ENCODE measurements around the gene MUC13.

The MUC13 gene

DNA sequence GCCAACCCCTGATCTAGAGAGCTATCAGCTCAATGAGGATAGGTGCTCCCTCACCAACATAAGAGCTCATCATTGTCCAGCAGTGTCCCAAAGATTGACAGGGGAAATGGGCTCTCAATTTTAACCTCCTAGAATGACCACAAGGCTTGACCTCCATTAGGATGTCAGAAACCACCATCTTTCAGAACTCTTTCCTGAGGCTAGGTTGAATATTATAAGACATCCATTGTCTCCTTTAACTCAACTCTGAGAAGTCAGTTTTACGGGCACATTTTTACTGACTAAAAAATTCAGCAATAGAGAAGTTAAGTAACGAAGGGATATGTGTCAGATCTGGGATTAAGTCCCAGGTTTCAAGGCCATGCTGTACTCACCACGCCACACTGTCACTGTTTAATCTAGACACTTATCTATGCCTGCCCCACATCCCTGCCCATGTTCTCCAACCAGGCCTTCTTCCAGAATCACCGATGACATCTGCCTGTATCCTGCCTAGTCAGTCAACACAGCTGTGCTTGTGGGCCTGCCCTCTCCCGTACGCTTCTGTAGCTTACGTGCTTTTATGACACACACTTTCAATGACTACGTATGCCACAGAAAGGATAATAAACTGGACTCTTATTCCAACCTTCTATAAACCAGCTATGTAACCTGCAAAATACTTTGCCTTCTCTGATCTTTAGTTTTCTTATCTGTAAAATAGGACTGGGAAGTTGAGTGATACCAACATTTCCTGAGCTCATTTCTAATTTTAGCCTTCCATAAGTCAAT lies 17.1 kb upstream of the MUC13 start:
- no peak overlapping the region for H4K91ac ChIP-seq (ENCODE audit: low read length)
- H2AFZ ChIP-seq (ENCODE audit: low read depth, low read length), result no peak overlapping the region
- no peak overlapping the region for H3K27ac ChIP-seq (ENCODE audit: low read length, poor library complexity, severe bottlenecking)
- no peak for DNase-seq
- H2AK5ac ChIP-seq (ENCODE audit: low read length, severe bottlenecking), result no peak overlapping the region
- no peak overlapping the region for H3K4me3 ChIP-seq (ENCODE audit: insufficient read depth in 1 of 2, low read depth in 1 of 2, low read length in 2 of 2)
- no peaks in the 10 kb centered on the region for H3K79me1 ChIP-seq (replicated peaks; ENCODE audit: low read length, poor library complexity, severe bottlenecking)
- H3K36me3 ChIP-seq (ENCODE audit: control insufficient read depth in 1 of 2, insufficient read depth in 2 of 2, low read depth in 1 of 2, low read length in 2 of 2), result no peaks in the 10 kb centered on the region
- H3K4me2 ChIP-seq (ENCODE audit: low read length, poor library complexity, severe bottlenecking), result no peak overlapping the region
- no peak overlapping the region for H2BK5ac ChIP-seq (ENCODE audit: low read depth, low read length, poor library complexity, severe bottlenecking)
- no peak overlapping the region for H3K9ac ChIP-seq (ENCODE audit: low read length)
- no peaks in the 10 kb centered on the region for H3K27me3 ChIP-seq (ENCODE audit: control insufficient read depth in 1 of 2, insufficient read depth in 1 of 2, low read length in 2 of 2)
- H3K4ac ChIP-seq (ENCODE audit: low read depth in 1 of 2, low read length in 2 of 2), result no peak overlapping the region
- H3K9me3 ChIP-seq (ENCODE audit: control insufficient read depth, low read length), result no peaks in the 10 kb centered on the region
- H3K4me1 ChIP-seq (ENCODE audit: control insufficient read depth, insufficient read depth, low read depth, low read length), result no peaks in the 10 kb centered on the region
- no peak overlapping the region for H3K14ac ChIP-seq (ENCODE audit: low read length in 2 of 2)
- H3K18ac ChIP-seq (ENCODE audit: low read depth in 1 of 2, low read length in 2 of 2), result no peak overlapping the region
- no peak overlapping the region for H2BK15ac ChIP-seq (ENCODE audit: low read depth, poor library complexity, severe bottlenecking)
- no peak overlapping the region for H2BK120ac ChIP-seq (ENCODE audit: low read depth, low read length)
- WGBS, result 84% methylated on average over 8 of the region's 8 CpGs
- H2BK12ac ChIP-seq (ENCODE audit: low read length in 2 of 2), result no peak overlapping the region
- no peak overlapping the region for H4K8ac ChIP-seq (ENCODE audit: low read length)
- H3K23ac ChIP-seq (ENCODE audit: low read length in 2 of 2), result no peak overlapping the region

- H3K9me3 ChIP-seq (ENCODE audit: control insufficient read depth, low read length), result no peaks in the 10 kb centered on the region
- no peak overlapping the region for H3K23ac ChIP-seq (ENCODE audit: low read length in 2 of 2)
- no peak overlapping the region for H2BK15ac ChIP-seq (ENCODE audit: low read depth, poor library complexity, severe bottlenecking)
- H3K4me3 ChIP-seq (ENCODE audit: insufficient read depth in 1 of 2, low read depth in 1 of 2, low read length in 2 of 2), result no peak overlapping the region
- H2AK5ac ChIP-seq (ENCODE audit: low read length, severe bottlenecking), result no peak overlapping the region
- no peak overlapping the region for H3K4ac ChIP-seq (ENCODE audit: low read depth in 1 of 2, low read length in 2 of 2)
- H2BK12ac ChIP-seq (ENCODE audit: low read length in 2 of 2), result no peak overlapping the region
- WGBS, result 88% methylated on average over 2 of the region's 3 CpGs
- H3K27me3 ChIP-seq (ENCODE audit: control insufficient read depth in 1 of 2, insufficient read depth in 1 of 2, low read length in 2 of 2), result no peaks in the 10 kb centered on the region
- H3K4me1 ChIP-seq (ENCODE audit: control insufficient read depth, insufficient read depth, low read depth, low read length), result no peaks in the 10 kb centered on the region
- no peak overlapping the region for H2BK120ac ChIP-seq (ENCODE audit: low read depth, low read length)
- no peak overlapping the region for H3K18ac ChIP-seq (ENCODE audit: low read depth in 1 of 2, low read length in 2 of 2)
- no peak overlapping the region for H3K14ac ChIP-seq (ENCODE audit: low read length in 2 of 2)
- H3K79me1 ChIP-seq (replicated peaks; ENCODE audit: low read length, poor library complexity, severe bottlenecking), result no peaks in the 10 kb centered on the region
- H3K4me2 ChIP-seq (ENCODE audit: low read length, poor library complexity, severe bottlenecking), result no peak overlapping the region
- H2BK5ac ChIP-seq (ENCODE audit: low read depth, low read length, poor library complexity, severe bottlenecking), result no peak overlapping the region
- H3K9ac ChIP-seq (ENCODE audit: low read length), result no peak overlapping the region
- DNase-seq, result no peak
- no peaks in the 10 kb centered on the region for H3K36me3 ChIP-seq (ENCODE audit: control insufficient read depth in 1 of 2, insufficient read depth in 2 of 2, low read depth in 1 of 2, low read length in 2 of 2)
- H4K91ac ChIP-seq (ENCODE audit: low read length), result no peak overlapping the region
- no peak overlapping the region for H3K27ac ChIP-seq (ENCODE audit: low read length, poor library complexity, severe bottlenecking)
- no peak overlapping the region for H4K8ac ChIP-seq (ENCODE audit: low read length)
- H2AFZ ChIP-seq (ENCODE audit: low read depth, low read length), result no peak overlapping the region
These were observed 15.5 kb upstream of the MUC13 start for GRCh38 chr3:124950026-124950425.

- no peak overlapping the region for H2AK5ac ChIP-seq (ENCODE audit: low read length, severe bottlenecking)
- no peak overlapping the region for H3K4me2 ChIP-seq (ENCODE audit: low read length, poor library complexity, severe bottlenecking)
- no peaks in the 10 kb centered on the region for H3K4me1 ChIP-seq (ENCODE audit: control insufficient read depth, insufficient read depth, low read depth, low read length)
- no peak overlapping the region for H3K18ac ChIP-seq (ENCODE audit: low read depth in 1 of 2, low read length in 2 of 2)
- no peaks in the 10 kb centered on the region for H3K36me3 ChIP-seq (ENCODE audit: control insufficient read depth in 1 of 2, insufficient read depth in 2 of 2, low read depth in 1 of 2, low read length in 2 of 2)
- no peak overlapping the region for H3K4ac ChIP-seq (ENCODE audit: low read depth in 1 of 2, low read length in 2 of 2)
- H3K14ac ChIP-seq (ENCODE audit: low read length in 2 of 2), result no peak overlapping the region
- WGBS, result 100% methylated on average over 1 of the region's 2 CpGs
- H2BK12ac ChIP-seq (ENCODE audit: low read length in 2 of 2), result no peak overlapping the region
- no peak overlapping the region for H2BK15ac ChIP-seq (ENCODE audit: low read depth, poor library complexity, severe bottlenecking)
- no peaks in the 10 kb centered on the region for H3K27me3 ChIP-seq (ENCODE audit: control insufficient read depth in 1 of 2, insufficient read depth in 1 of 2, low read length in 2 of 2)
- no peak for DNase-seq
- no peak overlapping the region for H3K9ac ChIP-seq (ENCODE audit: low read length)
- no peak overlapping the region for H4K8ac ChIP-seq (ENCODE audit: low read length)
- H3K9me3 ChIP-seq (ENCODE audit: control insufficient read depth, low read length), result no peaks in the 10 kb centered on the region
- no peak overlapping the region for H2AFZ ChIP-seq (ENCODE audit: low read depth, low read length)
- H3K79me1 ChIP-seq (replicated peaks; ENCODE audit: low read length, poor library complexity, severe bottlenecking), result no peaks in the 10 kb centered on the region
- H3K4me3 ChIP-seq (ENCODE audit: insufficient read depth in 1 of 2, low read depth in 1 of 2, low read length in 2 of 2), result no peak overlapping the region
- H4K91ac ChIP-seq (ENCODE audit: low read length), result no peak overlapping the region
- no peak overlapping the region for H2BK5ac ChIP-seq (ENCODE audit: low read depth, low read length, poor library complexity, severe bottlenecking)
- H2BK120ac ChIP-seq (ENCODE audit: low read depth, low read length), result no peak overlapping the region
- H3K27ac ChIP-seq (ENCODE audit: low read length, poor library complexity, severe bottlenecking), result no peak overlapping the region
- H3K23ac ChIP-seq (ENCODE audit: low read length in 2 of 2), result no peak overlapping the region
These were observed 8.1 kb upstream of the MUC13 start for GRCh38 chr3:124942613-124943012.

DNA sequence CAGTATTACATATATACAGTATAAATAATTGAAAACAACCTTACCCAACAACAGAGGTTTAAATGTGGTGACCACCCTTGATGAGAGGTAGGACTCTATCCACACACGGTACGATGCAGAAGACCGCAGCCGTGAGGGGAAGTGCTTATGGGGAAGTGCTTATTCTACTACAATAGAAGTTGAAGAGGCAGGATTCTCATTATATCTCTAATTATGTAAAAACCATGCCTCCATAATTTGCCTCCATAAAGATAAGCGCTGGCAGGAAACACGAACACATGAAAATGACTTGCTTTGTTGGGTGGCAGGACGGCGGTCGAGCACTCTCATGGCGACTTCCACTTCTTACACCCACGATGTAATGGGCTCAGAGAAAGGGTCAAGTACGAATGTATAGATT lies 7.2 kb upstream of the MUC13 start:
- Histone ChIP-seq H3K14ac (ENCODE audit: low read length in 2 of 2) (no peak overlapping the region), H3K18ac (ENCODE audit: low read depth in 1 of 2, low read length in 2 of 2) (no peak overlapping the region), H3K79me1 (replicated peaks; ENCODE audit: low read length, poor library complexity, severe bottlenecking) (no peaks in the 10 kb centered on the region), H3K9ac (ENCODE audit: low read length) (no peak overlapping the region), H2BK120ac (ENCODE audit: low read depth, low read length) (no peak overlapping the region), H2BK12ac (ENCODE audit: low read length in 2 of 2) (no peak overlapping the region), H2BK5ac (ENCODE audit: low read depth, low read length, poor library complexity, severe bottlenecking) (no peak overlapping the region), H3K4me2 (ENCODE audit: low read length, poor library complexity, severe bottlenecking) (no peak overlapping the region), H4K91ac (ENCODE audit: low read length) (no peak overlapping the region), H3K23ac (ENCODE audit: low read length in 2 of 2) (no peak overlapping the region), H3K27me3 (ENCODE audit: control insufficient read depth in 1 of 2, insufficient read depth in 1 of 2, low read length in 2 of 2) (no peaks in the 10 kb centered on the region), H3K4ac (ENCODE audit: low read depth in 1 of 2, low read length in 2 of 2) (no peak overlapping the region), H2AFZ (ENCODE audit: low read depth, low read length) (no peak overlapping the region), H3K4me3 (ENCODE audit: insufficient read depth in 1 of 2, low read depth in 1 of 2, low read length in 2 of 2) (no peak overlapping the region), H3K36me3 (ENCODE audit: control insufficient read depth in 1 of 2, insufficient read depth in 2 of 2, low read depth in 1 of 2, low read length in 2 of 2) (no peaks in the 10 kb centered on the region), H3K27ac (ENCODE audit: low read length, poor library complexity, severe bottlenecking) (no peak overlapping the region), H3K4me1 (ENCODE audit: control insufficient read depth, insufficient read depth, low read depth, low read length) (no peaks in the 10 kb centered on the region), H2AK5ac (ENCODE audit: low read length, severe bottlenecking) (no peak overlapping the region), H4K8ac (ENCODE audit: low read length) (no peak overlapping the region), H3K9me3 (ENCODE audit: control insufficient read depth, low read length) (no peaks in the 10 kb centered on the region), H2BK15ac (ENCODE audit: low read depth, poor library complexity, severe bottlenecking) (no peak overlapping the region)
- no peak for DNase-seq
- WGBS, result 96% methylated on average over 7 of the region's 12 CpGs
